NK-92 treated with Interleukin-12 subunit alpha and Interleukin-12 subunit beta, amount 100 ng/mL, for 24 hours (cell line): ENCODE measurements around the gene ZNG1C.
"Not testable (repeated sequence)": the region's sequence is repeated elsewhere in the genome, so short reads cannot be mapped to it uniquely, and the experiment has no call there.

Experiments
- DNase-seq: peaks from one replicate; lab custom pipeline; 2025; lab: John Stamatoyannopoulos, UW

ZNG1C gene

DNA sequence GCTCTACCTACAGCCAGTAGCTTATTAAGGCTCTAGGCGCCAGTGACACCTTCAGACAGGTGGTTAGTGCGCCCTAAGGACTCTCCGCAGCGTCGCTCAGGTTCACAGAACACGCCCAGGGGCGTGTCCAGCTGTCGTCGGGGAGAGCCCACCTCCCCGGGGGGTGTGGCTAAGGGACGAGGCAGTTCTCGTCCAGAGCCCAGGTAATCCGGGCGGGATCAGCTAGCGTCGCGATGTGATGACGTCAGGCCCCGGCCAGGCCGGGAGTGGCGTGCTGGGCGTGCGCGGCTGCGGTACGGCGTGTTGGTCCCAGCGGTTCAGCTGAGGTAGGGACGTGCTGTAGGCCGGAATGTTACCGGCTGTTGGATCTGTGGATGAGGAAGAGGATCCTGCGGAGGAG, at the start of gene ZNG1C:
Gene ZNG1C (plus strand): TSS at position 301 of the 400 bp plus-strand sequence. CDS start 49 bp downstream, at position 350.
- not testable (repeated sequence) for DNase-seq

DNA sequence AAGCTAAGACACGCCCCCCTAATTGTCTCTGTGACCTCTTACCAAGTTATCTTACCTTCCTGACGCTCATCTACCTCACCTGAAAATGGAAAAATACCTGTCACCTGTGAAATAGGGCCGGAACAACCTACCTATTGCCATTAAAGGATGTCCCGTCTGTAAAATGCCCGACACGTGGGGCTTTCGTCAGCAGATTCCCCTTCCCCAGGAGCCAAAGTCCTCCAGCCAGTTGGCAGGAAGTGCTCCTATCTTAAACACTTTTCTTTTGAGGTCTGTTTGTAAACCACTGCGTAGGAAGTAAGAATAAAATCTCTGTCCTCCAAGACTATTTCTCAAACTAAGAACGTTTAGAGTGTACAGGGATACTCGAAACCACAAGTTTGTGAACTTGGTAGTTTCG, 654 bp downstream of the ZNG1C start:
- not testable (repeated sequence) for DNase-seq

DNA sequence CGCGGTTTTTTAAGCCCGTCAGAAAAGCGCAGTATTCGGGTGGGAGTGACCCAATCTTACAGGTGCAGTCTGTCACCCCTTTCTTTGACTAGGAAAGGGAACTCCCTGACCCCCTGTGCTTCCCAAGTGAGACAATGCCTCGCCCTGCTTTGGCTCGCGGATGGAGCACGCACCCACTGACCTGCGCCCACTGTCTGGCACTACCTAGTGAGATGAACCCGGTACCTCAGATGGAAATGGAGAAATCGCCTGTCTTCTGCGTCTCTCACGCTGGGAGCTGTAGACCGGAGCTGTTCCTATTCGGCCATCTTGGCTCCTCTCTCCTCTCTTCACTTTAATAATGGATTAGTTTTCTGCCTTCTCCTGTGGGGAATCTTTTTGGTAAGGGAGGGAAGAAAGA, 39.3 kb downstream of the ZNG1C start:
- DNase-seq, result not testable (repeated sequence)

DNA sequence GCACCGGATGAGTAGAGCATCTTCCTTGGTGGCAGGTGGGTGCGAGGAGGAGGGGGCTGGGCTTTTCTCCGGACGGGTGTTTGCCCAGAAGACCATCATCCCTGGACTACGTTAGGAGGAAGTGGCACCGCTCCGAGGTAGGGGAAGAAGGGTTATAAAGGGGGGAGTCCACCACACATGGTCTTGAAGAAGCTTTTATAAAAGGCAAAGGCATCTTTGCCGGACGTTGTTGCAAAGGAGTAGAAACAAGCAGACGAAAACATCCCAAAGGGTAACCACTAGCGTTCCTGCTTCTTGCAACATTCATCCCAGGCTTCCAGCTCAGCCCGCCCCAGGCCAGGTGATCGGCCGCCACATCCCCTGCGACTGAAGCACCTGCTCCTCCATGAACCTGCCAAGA, 60.8 kb downstream of the ZNG1C start, which contains the start of gene FOXD4L3:
Gene FOXD4L3 (plus strand): TSS at position 301 of the 400 bp plus-strand sequence. CDS start 85 bp downstream, at position 386.
- DNase-seq, result not testable (repeated sequence)

DNA sequence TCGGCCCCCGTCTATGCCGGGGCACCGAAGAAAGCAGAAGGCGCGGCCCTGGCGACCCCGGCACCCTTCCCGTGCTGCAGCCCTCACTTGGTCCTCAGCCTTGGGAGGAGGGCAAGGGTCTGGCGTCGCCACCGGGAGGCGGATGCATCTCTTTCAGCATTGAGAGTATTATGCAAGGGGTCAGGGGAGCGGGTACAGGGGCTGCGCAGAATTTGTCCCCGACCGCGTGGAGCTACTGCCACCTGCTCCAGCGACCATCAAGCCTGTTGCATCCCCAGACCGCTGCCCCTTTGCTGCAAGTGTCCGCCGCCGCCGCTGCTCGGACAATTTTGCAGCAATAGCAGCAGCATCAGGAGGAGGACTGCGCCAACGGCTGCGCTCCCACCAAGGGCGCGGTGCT, 62.0 kb downstream of the ZNG1C start:
- not testable (repeated sequence) for DNase-seq

DNA sequence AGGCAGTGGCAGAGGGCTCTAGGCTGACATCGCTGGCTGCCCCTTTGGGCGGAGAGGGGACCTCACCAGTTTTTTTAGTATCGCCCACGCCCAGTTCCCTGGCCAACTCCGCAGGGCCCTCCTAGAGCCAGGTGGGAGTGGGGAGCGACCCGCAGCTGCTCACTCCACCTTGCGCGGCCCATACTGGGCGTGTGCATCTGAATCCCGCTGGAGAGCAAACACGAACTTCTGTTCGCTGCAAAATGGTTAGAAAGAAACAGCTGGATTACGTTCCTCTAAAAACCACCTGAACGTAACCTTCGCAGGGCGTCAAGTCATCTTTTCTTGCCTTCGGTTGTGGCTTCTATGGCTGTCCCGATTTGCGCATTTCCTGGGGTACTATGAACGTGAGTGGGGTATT, 62.4 kb downstream of the ZNG1C start:
- not testable (repeated sequence) for DNase-seq

DNA sequence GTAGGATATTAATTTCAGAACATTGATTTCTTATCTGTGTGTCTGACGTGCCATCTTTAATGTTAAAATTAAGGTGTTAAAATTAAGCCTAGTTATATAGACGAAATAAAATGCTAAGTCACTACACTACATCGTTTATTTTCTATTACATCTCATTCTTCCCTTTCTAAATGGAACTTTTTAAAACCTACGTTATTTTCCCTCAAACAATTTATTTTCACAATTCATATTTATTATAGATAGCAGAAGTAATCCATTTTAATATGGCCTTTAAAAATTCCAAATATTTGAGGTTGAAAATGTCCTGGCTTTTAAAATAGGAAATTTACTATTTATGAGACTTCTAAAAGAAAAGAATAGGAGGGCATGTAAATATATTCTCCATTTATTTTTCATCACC, 63.0 kb downstream of the ZNG1C start:
- DNase-seq, result not testable (repeated sequence)

DNA sequence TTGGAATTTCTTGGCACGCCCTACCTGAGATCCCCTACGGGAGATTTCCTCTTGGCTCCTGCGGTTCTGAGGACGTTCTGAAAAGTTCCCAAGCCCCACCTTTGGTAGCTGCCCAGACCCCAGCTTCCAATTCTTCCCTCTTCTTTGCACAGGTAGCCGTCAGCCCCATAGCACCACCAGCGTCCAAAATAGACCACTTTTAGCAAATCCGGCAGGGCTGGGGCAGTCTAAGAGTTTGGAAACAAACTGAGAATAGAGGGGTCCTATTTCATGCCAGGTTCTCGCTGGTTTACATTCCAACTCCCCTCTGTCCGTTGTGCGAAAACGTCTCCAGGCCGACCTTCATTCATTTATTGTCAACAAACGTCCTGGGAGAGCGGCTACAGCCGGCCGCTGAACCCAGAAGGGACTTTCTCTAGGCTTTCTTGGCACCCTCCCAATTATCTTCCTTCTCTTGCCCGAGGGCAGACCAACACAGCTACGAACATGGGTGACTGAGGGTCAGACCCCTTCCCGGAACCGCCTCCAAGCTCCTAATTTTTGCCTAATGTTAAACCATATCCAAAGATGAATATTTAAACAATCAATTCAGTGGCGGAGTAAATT, 64.0 kb downstream of the ZNG1C start:
- DNase-seq, result not testable (repeated sequence)

DNA sequence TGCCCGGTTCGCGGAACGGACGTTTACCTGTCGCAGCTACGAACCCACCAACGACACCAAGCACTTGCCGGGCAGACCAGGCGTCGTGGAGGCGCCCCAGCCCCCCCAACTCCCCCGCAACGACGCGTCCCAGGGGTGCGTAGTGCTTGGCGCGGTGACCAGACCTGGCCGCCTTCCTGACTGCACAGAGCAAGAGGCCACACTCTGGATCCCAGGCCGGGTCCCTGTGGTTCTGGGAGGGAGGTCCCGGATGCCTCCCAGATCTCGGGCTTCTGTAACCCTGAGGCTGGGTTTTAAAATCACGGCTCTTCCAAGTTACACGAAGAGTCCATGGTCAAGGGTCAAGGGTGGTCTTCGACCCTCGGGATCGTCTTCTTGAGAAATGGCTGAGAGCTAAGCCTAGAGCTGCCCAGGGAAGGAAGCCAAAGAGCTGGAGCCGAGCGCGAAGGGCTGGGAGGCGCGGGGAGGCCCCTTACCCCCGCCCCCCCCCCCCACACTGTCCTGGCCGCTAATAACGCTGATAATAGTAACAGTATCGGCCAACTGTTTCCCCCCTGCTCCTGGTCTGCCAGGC, 64.7 kb downstream of the ZNG1C start:
- not testable (repeated sequence) for DNase-seq

DNA sequence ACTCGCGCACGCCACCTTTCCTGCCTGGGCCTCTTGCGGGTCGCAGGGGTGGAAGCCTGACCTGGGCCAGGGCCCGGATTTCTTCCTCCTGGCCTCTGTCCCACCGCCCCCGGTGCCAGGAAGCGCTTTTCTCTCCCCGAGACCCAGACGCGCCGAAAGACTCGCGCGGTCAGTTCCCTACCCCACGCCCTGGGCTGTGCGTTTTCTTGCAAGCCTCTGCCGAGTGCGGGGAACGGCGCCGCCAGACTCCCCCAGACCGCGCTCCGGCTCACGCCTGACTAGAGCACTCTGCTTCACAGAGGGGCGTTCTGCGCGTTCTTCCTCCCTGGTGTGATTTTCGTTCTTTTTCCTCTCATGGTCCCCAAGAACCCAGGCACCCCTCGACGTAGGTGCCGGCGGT, 65.3 kb downstream of the ZNG1C start:
- not testable (repeated sequence) for DNase-seq

DNA sequence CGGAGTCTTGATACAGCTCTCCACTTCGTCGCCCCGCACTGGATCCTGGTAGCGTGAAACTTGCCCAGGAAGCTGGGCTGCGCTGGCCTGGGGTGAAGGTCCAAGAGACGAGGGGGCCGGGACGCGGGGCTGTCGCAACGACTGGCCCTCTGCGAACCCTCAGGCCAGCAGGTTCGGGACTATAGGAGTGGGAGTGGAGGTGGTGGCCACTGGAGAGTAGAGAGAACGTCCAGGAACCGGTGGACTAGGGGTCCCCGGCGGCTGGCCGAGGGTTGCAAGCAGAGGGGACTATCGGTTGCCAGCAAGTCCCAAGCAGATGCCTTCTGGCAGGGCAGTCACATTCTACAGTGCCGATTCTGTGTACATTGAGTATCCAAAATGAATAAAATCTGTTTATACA, 65.9 kb downstream of the ZNG1C start:
- DNase-seq, result not testable (repeated sequence)

DNA sequence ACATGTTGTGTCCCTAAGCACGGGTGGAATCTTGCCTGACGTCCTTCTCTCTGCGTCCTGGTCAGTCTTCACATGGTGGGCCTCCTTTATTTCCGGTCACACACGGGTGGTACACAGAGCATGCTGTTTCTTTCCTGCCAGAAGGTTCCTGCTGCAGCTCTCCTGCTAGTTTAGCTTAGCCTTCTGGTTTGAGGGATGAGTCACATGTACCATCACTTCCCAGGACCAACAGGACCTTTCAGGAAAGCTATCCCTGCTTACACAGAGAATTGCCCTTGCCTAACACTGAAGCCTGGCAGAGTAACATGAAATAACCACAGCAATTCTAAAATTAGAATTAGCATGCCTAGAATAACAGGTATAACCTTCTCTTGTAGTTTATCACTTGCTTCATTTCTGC, 69.4 kb downstream of the ZNG1C start:
- not testable (repeated sequence) for DNase-seq

DNA sequence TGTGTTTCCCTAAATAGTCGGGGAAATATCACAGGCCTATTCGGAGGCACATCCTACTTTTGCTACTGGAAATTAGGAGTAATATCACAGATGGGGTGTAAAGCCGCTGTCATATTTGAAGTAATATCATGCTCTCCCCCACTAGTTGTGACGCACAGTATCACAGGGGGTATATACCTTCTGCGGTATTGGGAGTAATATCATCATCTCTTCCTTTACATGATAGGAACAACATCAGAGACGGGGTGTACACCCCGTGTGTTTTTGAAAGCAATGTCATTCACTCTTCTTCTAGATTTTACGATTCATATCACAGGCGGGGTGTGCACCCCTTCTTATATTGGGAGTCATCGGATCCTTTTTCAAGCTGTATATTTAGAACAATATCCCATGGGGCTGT, 76.4 kb downstream of the ZNG1C start:
- DNase-seq, result not testable (repeated sequence)

DNA sequence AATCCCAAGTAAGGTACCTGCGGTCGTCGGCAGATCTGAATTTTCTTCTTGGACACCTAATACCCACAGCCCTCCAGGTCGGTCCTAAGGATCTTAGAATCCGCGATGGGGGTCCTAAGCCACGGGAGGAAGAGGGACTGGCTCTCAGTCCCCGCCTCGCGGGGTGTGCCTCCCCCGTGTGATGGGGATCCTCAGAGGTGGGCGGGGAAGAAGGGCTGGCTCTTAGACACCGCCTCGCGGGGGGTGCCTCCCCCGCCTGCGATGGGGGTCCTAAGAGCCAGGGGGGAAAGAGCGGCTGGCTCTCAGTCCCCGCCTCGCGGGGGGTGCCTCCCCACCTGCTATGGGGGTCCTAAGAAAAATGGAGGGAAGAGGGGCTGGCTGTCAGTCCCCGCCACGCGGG, 82.0 kb downstream of the ZNG1C start:
- DNase-seq, result not testable (repeated sequence)

DNA sequence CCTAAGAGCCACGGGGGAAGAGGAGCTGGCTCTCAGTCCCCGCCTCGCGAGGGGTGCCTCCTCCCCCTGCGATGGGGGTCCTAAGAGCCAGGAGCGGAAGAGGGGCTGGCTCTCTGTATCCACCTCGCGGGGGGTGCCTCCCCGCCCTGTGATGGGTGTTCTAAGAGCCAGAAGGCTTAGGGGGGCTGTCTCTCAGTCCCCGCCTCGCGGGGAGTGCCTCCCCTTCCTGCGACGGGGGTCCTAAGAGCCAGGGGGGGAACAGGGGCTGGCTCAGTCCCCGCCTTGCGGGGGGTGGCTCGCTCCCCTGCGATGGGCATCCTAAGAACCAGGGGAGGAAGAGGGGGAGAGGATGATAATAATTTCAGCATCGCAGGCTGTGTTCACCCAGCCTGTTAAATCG, 82.7 kb downstream of the ZNG1C start:
- not testable (repeated sequence) for DNase-seq

DNA sequence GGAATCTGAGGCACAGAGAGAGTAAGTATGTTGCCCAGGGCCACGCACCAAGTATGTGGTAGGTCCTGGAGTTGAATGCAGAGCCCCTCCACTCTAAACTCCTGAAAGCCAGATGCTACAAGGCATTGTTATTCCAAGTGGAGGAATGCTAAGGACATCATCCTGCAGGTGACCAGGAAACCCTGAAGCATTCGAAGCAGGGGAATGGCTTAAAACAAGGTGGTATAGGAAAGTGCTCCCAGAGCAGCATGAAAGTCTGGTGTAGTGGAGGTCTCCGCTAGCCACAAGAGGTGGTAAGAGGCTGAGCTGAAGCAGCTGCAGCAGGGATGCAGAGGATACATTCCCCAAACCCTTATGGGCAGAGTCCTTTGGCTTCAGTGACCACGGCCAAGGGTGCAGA, 87.3 kb downstream of the ZNG1C start:
- DNase-seq, result not testable (repeated sequence)

DNA sequence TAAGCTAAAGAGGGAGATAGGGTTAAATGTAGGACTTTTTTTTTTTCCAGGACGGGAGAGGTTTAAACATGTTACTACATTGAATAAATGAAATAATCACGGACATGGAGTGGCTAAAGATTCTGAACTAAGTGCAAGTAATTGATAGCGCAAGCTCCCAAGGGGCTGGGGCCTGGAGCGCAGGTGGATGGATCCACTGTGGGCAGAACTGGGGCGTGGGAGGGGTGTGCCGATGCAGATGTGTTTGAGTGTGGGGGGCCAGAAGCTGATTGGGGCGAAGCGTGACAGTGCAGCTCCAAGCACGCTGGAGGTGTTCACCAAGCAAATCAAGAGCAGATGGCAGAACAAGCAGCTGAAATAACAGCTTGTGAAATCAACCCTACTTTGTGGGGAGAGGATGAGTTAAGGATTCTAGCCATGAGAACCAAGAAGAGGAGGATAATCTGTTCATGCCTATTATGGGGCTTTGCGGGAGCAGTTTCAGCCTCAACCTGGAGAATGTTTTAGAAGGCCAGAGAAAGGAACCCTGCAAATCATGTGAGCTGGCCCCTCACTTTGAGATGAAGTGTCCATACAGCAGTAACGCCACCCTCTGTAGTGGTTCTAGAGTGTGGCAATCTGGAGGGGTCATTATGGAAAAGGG, 88.9 kb downstream of the ZNG1C start:
- not testable (repeated sequence) for DNase-seq

DNA sequence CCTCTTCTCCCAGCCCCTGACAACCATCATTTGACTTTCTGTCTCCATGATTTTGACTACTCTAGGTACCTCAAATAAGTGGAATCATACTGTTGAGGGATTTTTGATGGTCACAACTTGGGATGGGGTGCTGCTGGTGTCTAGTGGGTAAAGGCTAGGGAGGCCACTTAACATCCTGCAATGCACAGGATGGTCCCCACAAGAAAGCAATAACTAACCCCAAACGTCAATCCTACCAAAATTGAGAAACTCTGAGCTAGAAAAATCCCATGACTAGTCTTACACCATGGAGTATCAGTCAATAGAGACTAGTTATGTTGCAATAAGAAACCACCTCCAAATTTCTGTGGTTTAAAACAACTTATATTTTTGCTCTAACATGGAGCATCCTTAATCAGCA, 90.3 kb downstream of the ZNG1C start:
- not testable (repeated sequence) for DNase-seq

DNA sequence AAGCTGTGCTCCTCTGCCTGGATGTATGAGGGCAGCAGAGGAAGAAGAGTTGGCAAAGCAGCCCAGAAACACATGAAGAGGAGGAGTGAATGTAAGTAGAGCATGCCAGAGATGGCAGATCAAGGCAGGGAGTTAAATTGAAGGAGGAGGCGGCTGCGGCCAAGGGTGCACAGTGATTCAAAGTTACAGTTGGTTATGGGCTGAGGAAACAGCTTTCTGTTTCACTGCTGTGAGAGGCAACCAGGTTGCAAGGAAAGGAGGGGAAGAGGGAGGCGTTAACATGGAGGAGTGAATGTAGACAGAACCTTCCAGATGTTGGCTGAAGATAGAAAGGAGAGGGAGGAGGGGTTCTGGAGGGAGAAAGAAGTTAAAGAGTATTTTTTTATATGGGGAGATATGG, 94.2 kb downstream of the ZNG1C start:
- not testable (repeated sequence) for DNase-seq

DNA sequence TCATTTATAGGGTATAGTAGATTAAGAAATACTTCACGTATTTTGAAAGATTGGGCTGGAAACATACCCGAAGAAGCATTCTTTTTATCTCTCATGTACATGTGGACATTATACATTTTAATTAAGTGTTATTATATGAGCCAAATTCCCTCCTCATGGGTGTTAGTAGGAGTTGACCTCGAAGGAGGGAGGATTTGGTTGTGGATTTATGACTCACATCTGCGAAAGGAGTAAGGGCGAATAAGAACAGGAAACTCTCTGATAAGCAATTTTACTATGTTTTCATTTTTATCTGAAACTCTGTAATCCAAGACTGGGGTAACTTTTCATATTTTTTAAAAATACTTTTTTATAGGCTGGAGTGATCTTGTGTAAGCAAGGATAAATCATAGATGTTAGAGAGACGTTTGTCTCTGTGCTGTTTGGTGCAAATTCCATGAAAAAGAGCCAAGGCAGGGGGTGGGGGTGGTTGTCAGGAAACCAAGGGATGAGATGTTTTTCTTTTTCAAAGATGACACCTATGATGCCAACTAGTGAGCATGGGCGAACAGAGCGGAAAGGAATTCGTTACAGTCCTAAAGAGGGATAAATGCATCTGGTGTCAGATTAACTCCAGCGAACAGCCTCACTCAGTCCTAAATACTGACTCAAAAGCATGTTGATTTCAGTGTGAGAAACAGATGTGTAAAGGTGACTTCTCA, 95.0 kb downstream of the ZNG1C start:
- DNase-seq, result not testable (repeated sequence)

DNA sequence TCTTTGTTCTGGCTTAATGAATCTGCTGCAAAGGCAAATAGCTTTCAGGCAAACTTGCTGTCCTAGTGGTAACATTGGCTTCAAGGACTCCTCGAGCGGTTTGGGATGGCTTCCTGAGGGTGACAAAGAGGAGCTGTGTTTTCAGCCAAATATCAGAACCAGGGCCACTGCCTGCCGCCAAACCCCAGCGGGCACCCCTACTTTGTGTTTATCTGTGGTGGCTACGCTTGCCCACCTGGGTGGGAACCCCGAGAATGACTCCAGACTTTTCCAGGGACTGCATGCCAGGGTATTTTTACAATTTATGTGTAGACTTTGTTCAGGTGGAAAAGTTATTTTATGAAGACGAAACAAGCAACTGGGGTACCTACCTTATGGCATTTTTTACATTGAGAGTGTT, 96.2 kb downstream of the ZNG1C start:
- DNase-seq, result not testable (repeated sequence)

DNA sequence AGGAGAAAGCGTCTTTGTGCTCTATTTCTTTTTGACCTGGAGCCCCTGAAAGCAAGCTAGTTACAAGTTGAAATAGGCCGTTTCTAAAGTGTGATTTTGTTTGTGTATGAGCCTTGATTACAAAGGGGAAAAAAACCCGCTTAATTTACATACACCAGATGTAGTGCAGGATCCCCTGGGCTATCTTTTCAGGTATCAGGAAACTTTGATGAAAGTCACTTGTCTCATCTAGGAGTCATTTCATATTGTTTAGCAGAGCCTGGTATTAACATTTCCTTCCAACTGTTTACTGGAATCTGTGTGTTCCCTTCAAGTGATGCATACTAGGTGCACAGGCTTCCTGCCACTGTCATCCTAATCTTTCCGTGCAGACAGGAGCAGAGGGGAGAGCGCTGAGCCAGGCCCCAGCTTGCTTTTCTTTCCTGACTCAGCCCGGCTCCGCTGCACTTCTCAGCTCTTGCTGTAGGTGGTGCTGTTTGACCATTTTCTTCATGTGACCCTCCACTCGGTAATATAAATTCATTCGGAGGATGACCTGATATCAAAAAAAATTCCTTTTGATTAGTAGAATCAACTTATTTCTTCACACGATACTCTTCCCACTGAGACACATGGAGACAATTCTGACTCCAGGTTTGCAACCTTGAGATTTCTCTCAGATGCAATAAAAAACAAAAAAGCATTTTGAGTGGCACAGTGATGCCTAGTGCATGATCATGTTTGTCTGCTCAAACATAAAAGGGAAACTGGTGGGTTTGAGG, 100.7 kb downstream of the ZNG1C start:
- not testable (repeated sequence) for DNase-seq
